Stimulated activated CD4-positive, alpha-beta T cell treated with anti-CD3 and anti-CD28 coated beads, Interleukin-1b, Interleukin-23, amount 100 ng/mL, for 1 hour (primary cell): ENCODE data around the gene RIMBP2.

ENCODE experiments used
- DNase-seq, 2 donors: peaks; one replicate each; pipeline ENCODE4 v3.0.0-alpha.2; 2020; ENCODE audit warnings: low read depth in 2 of 2

RIMBP2 gene

DNA sequence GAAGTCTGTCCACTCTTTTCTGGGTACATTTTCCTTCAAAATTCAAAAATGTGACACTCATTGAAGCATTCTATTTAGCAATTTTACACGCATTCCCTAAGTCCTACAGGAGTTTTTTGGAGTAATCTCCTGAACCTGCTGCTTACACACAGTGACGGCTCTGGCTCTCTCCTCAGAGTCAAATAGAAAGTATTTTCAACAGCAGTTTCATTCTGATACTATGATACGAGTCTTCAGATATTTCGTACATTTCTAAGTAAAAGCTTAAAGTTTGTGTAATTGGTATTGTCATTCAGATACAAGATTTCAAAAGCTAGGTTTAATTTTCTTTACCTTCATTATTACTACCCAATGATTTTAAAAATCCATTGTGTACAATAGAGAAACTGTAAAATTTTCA is 342.0 kb downstream of the RIMBP2 start:
- no peak for DNase-seq

DNA sequence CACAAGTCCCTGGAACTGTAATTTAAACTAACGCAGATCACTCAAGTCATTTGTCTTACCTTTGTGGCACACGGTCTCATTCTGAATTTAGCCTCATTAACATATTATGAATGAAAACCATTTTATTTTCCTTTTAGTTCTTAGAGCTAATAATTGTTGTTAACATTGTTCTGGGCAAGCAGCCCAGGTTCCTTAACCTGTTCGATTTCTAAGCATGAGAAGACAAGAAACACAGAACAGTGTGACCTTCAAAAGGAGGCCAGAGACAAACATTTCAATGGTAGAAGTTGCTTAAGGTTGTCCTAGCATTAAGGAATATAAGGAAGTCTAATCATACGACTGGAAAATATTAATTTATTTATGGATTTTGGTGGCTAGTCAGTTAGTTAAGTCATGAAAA is 343.2 kb downstream of the RIMBP2 start:
- no peak for DNase-seq

DNA sequence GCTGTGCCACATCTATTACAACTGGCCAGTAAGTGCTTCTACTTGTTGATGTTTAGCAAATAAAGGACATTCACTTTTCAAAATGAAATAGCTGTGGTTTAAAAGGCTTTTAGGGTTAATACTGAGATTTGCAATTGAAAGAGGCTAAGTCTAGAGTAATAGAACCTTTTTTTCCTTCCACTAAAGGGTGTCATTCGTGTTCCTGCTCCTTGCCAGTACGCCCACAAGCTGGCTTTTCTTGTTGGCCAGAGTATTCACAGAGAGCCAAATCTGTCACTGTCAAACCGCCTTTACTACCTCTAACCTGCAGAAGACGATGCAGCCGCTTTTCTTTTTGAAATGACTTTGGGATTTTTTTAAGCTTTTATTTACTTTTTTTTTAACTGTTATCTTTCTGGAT is 344.8 kb downstream of the RIMBP2 start:
- DNase-seq: no peak

DNA sequence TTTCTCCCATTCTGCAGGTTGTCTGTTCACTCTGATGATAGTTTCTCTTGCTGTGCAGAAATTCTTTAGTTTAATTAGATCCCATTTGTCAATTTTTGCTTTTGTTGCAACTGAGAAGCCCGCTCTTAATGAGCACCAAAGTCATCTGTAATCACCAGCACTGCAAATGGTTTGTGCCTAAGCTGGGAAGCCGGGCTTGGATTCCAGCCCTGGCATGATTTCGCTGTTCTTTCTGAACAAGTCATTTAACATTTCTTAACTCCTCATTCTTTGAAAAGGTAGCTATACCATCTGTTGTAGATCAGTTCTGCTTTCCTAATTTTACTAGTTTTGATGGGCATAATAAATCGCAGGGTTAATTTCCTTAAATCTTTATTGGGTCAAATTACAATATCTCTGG is 346.3 kb downstream of the RIMBP2 start:
- DNase-seq: no peak

DNA sequence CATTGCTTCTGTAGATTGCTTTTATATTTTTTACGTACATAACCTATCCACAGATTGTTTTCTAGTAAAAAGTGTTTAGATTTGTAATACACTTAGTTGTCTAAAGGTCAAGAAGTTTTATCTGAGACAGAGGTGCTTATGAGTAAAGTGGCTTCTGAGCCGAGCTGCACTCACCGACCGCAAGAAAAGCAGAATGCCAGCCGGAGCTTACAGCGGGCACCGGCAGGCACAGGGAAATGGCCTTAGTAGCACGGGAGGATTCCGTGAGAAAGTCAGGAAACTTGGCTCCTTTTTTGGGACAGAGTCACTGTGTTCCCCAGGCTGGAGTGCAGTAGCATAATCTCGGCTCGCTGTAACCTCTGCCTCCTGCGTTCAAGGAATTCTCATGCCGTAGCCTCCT is 348.6 kb downstream of the RIMBP2 start:
- DNase-seq: no peak

DNA sequence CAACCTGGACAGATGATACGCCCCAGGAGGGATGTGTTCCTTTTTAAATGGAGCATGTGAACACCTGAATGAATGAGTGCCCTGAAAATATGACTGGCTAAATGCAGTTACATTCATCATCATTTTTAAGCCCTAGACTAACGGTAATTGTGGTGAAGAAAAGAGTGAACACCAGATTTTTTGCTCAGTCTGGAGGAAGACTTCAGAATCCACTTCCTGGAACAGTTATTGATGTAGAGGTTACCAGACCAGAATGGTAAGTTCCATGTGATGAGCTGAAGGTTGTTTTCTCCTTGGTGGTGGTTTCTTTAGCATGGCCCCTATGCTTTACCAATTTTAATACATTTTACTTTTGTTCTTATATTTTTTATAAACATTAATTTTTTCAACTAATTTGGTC is 349.1 kb downstream of the RIMBP2 start:
- no peak for DNase-seq

DNA sequence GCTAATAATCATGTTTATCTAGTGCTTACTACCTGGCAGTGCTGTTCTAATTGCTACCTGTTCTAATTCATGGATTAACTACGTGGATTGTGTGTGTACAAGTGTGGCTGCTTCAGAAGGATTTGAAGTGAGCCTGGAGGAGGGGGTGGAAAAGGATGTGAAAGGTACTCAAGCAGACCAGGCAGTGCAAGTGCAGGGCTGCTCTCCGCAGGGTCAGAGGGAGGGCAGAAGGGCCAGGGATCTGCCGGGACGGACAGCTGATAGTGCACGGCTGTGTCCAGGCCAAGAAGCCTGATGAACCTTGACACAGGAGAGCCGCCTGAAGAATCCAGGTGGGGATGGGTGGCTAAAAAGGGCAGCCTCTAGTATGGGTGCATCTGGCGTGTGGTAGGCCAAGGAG is 349.9 kb downstream of the RIMBP2 start:
- no peak for DNase-seq

DNA sequence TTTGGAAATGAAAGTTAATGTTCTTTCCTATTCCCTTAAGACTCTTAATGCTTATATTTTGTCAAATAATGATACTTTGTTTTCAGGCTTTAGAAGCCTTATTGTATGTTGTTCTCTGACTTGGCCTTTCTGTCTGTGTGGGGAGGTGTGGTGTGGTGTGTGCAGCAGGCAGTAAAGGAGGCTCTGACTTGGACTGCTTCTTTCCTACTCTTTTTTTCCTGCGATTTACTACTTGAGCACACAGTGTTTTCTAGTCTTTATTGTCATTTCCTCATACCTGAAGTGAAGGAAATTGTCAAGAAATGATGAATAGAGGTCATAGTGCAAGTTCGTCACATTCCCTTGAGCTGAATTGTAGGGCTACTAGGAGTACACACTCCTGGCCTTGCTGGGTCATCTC is 351.5 kb downstream of the RIMBP2 start:
- no peak for DNase-seq

DNA sequence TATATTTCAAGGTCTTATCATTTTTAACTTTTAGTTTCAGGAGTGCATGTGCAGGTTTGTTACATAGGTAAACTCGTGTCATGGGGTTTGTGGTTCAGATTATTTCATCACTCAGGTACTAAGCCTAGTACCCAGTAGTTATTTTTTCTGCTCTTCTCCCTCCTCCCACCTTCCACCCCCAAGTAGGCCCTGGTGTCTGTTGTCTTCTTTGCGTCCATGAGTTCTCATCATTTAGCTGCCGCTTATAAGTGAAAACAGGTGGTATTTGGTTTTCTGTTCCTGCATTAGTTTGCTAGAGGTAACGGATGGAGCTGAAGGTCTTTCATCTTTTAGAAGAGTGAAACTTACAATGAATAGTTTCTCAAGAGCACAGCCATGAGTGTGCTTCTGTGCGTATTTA is 354.0 kb downstream of the RIMBP2 start:
- no peak for DNase-seq

DNA sequence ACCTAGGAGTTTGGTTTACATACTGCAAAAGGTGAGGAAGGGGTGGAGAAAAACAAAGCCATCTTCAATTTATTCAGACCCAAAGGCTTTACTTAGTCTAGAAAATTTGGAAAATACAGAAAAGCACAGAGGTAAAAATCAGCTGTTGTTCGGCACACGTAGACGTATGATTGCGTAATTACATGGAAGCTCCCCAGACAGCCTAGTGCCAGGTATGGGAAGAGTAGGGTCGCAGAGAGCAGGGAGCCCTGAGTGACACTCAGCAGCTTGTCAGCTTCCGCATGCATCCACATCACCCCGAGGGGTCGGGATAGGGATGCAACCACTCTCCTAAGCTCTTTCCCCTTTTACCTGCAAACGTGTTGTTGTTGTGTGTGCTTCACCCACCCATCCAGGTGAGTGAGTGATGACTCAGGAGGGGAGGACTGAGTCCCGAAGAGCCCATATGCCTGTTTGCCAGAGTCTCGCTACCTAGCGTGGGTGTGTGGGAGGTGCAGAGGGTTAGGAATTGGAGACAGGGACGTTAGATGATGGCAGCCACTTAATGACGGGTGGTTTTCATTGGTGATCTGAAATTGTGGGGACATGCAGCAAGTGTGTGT is 358.3 kb downstream of the RIMBP2 start:
- no peak for DNase-seq

DNA sequence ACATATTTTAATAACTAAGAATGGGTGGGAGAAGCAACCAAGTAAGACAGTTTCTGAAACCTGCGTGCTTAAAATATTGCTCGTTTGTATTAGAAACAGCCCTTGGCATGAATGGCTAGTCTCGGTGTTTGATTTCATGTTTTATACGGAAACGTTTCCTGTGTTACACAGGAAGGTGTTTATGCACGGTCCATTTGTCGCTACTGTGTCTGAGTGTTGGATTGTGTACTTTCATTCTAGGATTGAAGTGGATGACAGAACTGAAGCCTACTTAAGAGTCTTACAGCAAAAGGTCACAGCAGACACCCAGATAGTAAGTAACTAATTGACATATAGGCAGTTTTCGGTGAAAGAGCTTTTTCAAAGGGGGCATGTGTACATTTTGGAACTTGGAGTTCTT is 358.9 kb downstream of the RIMBP2 start:
- DNase-seq: no peak

DNA sequence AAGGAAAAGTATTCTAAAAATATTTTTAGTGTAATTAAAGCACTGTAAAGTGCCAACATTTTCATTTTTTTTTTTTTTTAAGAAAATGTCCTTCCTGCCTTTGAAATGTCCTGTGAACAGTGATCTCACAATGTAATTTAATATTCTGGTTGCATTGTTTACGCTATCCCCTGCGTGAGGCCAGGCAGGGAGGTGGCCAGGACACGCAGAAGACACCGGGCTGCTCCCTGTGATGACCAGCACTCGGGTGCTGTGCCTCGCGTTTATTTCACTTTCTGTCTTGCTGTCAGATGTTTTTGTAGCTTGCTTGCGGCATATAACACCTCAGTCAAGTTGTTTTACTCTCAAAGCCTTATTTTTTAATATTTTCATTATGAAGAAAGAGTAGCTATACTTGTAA is 359.9 kb downstream of the RIMBP2 start:
- no peak for DNase-seq

DNA sequence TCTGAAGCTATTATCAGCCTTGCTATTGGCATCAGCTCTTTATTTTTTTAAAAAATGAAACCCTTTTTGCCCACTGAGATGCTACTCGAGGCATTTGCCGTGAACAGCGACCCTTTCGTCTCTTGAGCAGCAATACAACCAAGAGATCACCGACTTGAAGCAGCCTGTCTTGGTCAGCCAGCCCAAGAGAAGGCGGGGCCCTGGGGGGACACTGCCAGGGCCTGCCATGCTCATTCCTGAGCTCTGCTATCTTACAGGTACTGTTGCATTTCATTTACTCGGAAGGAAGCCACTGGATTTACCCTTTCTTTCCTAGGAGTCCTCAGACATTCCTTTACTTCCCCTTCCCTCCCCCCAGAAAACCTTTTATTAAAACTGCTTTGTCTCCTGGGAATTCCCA is 361.7 kb downstream of the RIMBP2 start:
- DNase-seq: no peak

DNA sequence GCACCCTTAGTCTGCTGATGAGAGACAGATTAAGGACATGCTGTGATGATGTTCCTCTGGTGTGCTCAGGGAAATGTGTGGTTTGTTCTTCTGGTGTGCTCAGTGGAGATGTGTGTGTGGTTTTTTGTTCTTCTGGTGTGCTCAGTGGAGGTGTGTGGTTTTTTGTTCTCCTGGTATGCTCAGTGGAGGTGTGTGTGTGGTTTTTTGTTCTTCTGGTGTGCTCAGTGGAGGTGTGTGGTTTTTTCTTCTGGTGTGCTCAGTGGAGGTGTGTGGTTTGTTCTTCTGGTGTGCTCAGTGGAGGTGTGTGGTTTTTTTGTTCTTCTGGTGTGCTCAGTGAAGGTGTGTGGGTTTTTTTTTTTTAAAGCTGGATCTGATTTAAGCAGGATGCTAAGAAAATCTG is 363.0 kb downstream of the RIMBP2 start:
- DNase-seq: no peak

DNA sequence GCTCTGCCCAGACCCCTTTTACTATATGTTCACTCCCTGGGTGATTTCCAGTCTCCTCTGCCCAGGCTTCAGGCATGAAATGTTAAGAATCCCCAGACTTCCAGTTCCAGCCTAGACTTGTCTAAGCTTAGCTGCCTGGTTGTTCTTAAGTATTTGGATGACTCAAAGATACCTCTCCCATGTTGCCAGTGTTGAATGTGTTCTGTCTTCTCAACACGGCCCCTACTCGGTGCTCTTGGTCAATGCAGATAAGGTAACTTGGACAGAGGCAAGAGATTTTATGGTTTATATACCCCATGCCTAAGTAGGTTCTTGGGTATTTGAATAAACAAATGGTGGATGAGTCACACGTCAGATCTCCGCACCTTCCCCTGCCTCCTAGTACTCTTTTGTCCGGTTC is 364.8 kb downstream of the RIMBP2 start:
- DNase-seq: no peak

DNA sequence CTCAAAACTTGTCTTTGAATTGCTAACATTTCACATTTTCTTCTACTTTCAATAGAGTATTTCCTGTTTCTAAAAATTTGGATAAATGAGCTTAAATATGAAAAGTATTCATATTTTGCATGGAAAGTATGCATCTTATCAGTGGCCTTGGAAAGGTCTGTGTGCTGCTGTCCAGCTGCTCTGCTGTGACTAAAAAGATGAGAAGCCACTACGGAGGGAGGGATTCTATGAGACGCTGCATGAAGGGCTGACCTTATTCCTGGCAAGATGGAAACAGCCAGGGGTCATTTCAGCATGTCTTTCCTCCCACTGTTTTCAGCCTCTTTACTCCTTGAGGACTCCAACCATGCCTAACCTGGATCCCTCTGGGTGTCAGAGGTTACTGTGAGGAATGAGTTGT is 365.4 kb downstream of the RIMBP2 start:
- DNase-seq: no peak

DNA sequence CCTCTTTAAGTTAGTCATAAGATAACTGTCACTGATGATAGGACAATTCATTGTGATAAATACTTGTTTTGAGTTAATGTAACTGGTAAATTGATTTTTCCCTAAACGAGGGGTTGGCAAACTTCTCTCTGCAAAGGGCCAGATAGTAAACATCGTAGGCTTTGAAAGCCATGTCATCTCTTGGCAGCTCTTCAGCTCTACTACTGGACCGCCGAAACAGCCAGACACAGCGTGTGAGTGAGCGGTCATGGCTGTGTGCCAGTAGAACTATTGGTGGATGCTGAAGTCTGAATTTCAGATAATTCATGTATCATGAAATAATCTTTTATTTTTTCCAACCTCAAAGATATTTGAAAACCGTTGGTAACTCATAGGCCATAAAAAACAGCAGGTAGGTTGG is 368.5 kb downstream of the RIMBP2 start:
- DNase-seq: no peak
